Neuronal stem cell (in vitro differentiated cells): ENCODE data around the gene PDZD2.
"Not testable (repeated sequence)": the region's sequence is repeated elsewhere in the genome, so short reads cannot be mapped to it uniquely, and the experiment has no call there.

Experiments used
- DNase-seq: peaks from one replicate; pipeline ENCODE4 v3.0.0-alpha.2; 2013; ENCODE audit warnings: low spot score
- H2AFZ ChIP-seq: one replicate; pipeline ENCODE4 v1.6.1; 2013; ENCODE audit warnings: mild to moderate bottlenecking, low read length, inconsistent platforms
- H2AK5ac ChIP-seq: 2 replicates; pipeline ENCODE4 v1.6.1; 2013; ENCODE audit warnings: low read depth, mild to moderate bottlenecking, inconsistent platforms, low read length, moderate library complexity, mixed read lengths
- H2BK120ac ChIP-seq: 2 replicates; pipeline ENCODE4 v1.6.1; 2013; ENCODE audit warnings: low read depth, mild to moderate bottlenecking, inconsistent platforms, low read length, moderate library complexity, mixed read lengths
- H2BK12ac ChIP-seq: one replicate; pipeline ENCODE4 v1.6.1; 2013; ENCODE audit warnings: low read length, inconsistent platforms
- H2BK15ac ChIP-seq: 2 replicates; pipeline ENCODE4 v1.6.1; 2013; ENCODE audit warnings: mild to moderate bottlenecking, low read length, inconsistent platforms, mixed read lengths
- H2BK5ac ChIP-seq: one replicate; pipeline ENCODE4 v1.6.1; 2013; ENCODE audit warnings: inconsistent platforms, mild to moderate bottlenecking, low read length, moderate library complexity
- H3K14ac ChIP-seq: one replicate; pipeline ENCODE4 v1.6.1; 2013; ENCODE audit warnings: low read length, inconsistent platforms
- H3K18ac ChIP-seq: 2 replicates; pipeline ENCODE4 v1.6.1; 2013; ENCODE audit warnings: low read length, inconsistent platforms
- H3K23ac ChIP-seq: 2 replicates; pipeline ENCODE4 v1.6.1; 2013; ENCODE audit warnings: low read depth, mild to moderate bottlenecking, mixed read lengths, low read length, inconsistent platforms; ENCODE audit not compliant: poor library complexity
- H3K27ac ChIP-seq: replicated peaks from 3 replicates; pipeline ENCODE4 v1.5.1; 2013; ENCODE audit warnings: low read length, inconsistent platforms
- H3K27me3 ChIP-seq, 3 experiments: 2 replicates each; pipeline ENCODE4 v1.6.1; 2013; ENCODE audit warnings: low read length in 3 of 3, mild to moderate bottlenecking in 2 of 3, inconsistent platforms in 1 of 3, low read depth in 1 of 3, mixed read lengths in 1 of 3, moderate library complexity in 1 of 3; ENCODE audit not compliant: control insufficient read depth in 3 of 3, insufficient read depth in 3 of 3
- H3K36me3 ChIP-seq, 2 donors: replicated peaks in 1 of 2; 2 replicates each; pipeline ENCODE4 v1.6.1; 2013; ENCODE audit warnings: low read length in 2 of 2; ENCODE audit not compliant: control insufficient read depth in 2 of 2, insufficient read depth in 2 of 2
- H3K4ac ChIP-seq: 2 replicates; pipeline ENCODE4 v1.6.1; 2013; ENCODE audit warnings: inconsistent platforms, mild to moderate bottlenecking, low read length, moderate library complexity
- H3K4me1 ChIP-seq, 2 donors: 1 replicate in 1 of 2; 2 replicates in 1 of 2; pipeline ENCODE4 v1.6.1; 2013; ENCODE audit warnings: low read length in 2 of 2, low read depth in 1 of 2; ENCODE audit not compliant: control insufficient read depth in 2 of 2, insufficient read depth in 1 of 2
- H3K4me2 ChIP-seq: one replicate; pipeline ENCODE4 v1.6.1; 2013; ENCODE audit warnings: mild to moderate bottlenecking, low read length, inconsistent platforms; ENCODE audit not compliant: insufficient read depth, poor library complexity, severe bottlenecking
- H3K4me3 ChIP-seq, 2 donors: 2 replicates each; pipeline ENCODE4 v1.5.1; 2013; ENCODE audit warnings: low read length in 2 of 2, mild to moderate bottlenecking in 2 of 2, inconsistent platforms in 1 of 2, moderate library complexity in 1 of 2
- H3K79me1 ChIP-seq: one replicate; pipeline ENCODE4 v1.6.1; 2013; ENCODE audit warnings: low read depth, mild to moderate bottlenecking, inconsistent platforms, low read length, moderate library complexity
- H3K9ac ChIP-seq: one replicate; pipeline ENCODE4 v1.6.1; 2013; ENCODE audit warnings: mild to moderate bottlenecking, low read depth, low read length, inconsistent platforms; ENCODE audit not compliant: poor library complexity
- H3K9me3 ChIP-seq, 2 donors: replicated peaks in 1 of 2; 2 replicates each; pipeline versions ENCODE3 to v1.6.1; 2013; ENCODE audit warnings: low read length in 2 of 2, mild to moderate bottlenecking in 2 of 2, inconsistent platforms in 1 of 2, low read depth in 1 of 2, mixed read lengths in 1 of 2, moderate library complexity in 1 of 2; ENCODE audit not compliant: control insufficient read depth in 2 of 2, insufficient read depth in 1 of 2
- H4K8ac ChIP-seq: one replicate; pipeline ENCODE4 v1.6.1; 2013; ENCODE audit warnings: low read depth, mild to moderate bottlenecking, inconsistent platforms, low read length, moderate library complexity
- H4K91ac ChIP-seq: one replicate; pipeline ENCODE4 v1.6.1; 2013; ENCODE audit warnings: low read length, low read depth, mild to moderate bottlenecking, inconsistent platforms; ENCODE audit not compliant: poor library complexity
- WGBS, 2 donors: extraction: QIAGEN DNeasy Blood & Tissue Kit; methylation state at CpG; one replicate each; pipeline ENCODE4 v1.1.7; 2013; ENCODE audit warnings: missing lambda C conversion rate in 2 of 2, mixed read lengths in 1 of 2; ENCODE audit not compliant: insufficient read length in 2 of 2, insufficient replicate concordance in 1 of 2; ENCODE audit errors: extremely low coverage in 2 of 2; 5-methylcytosine and 5-hydroxymethylcytosine counted together

PDZD2 gene

DNA sequence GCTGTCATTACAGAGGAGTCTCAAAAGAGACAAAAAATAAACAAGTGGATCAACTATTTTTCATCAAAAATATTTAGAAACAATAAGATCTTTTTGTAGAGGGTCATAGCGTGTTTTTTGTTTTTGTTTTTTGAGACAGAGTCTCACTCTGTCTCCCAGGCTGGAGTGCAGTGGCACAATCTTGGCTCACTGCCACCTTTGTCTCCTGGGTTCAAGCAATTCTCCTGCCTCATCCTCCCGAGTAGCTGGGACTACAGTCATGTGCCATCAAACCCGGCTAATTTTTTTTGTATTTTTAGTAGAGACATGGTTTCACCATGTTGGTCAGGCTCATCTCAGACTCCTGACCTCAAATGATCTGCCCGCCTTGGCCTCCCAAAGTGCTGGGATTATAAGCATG is 36.6 kb upstream of the PDZD2 start:
- not testable (repeated sequence) for H3K4me2 ChIP-seq, H4K91ac ChIP-seq, H3K27ac ChIP-seq, H3K4me1 ChIP-seq, DNase-seq, H2AFZ ChIP-seq, H2BK5ac ChIP-seq, H3K27me3 ChIP-seq, H3K79me1 ChIP-seq, H4K8ac ChIP-seq, H2BK15ac ChIP-seq, H3K14ac ChIP-seq, H3K9ac ChIP-seq, H3K4me3 ChIP-seq, H3K23ac ChIP-seq, H3K4ac ChIP-seq, H2AK5ac ChIP-seq, H3K9me3 ChIP-seq, H3K36me3 ChIP-seq, H3K18ac ChIP-seq, H2BK120ac ChIP-seq, H2BK12ac ChIP-seq
- no CpG with 5 or more reads among the region's 4 CpGs for WGBS, 2 donors

DNA sequence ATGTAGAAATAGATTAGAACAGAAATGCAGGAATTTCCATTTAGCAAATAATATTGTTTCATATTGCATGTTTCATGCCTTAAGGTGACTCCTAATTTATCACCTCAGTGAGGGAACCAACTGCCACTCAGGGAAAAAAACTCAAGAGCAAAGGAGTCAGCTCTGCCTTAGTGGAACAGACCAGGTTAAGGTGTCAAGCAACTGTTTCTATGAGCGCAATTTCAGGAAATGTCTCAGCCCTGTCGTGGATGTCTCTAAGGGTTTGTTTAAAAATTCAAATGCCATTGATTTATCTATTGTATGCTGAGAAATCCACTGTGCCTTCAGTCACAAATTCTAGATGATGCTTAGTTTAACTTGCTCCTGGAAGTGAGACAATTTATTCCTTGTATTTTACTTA is 34.7 kb upstream of the PDZD2 start:
- H4K91ac ChIP-seq = no peak overlapping the region
- H3K18ac ChIP-seq = no peak overlapping the region
- DNase-seq = no peak
- H3K27me3 ChIP-seq = no peaks in the 10 kb centered on the region
- H2BK5ac ChIP-seq = no peak overlapping the region
- no peak overlapping the region for H3K23ac ChIP-seq
- H3K4me2 ChIP-seq = no peak overlapping the region
- H3K36me3 ChIP-seq = no peaks in the 10 kb centered on the region
- H2AK5ac ChIP-seq = no peak overlapping the region
- H3K27ac ChIP-seq = no peak overlapping the region
- H3K9me3 ChIP-seq = no peaks in the 10 kb centered on the region
- H2BK120ac ChIP-seq = no peak overlapping the region
- no peak overlapping the region for H3K9ac ChIP-seq
- H3K4me3 ChIP-seq = no peak overlapping the region
- no peaks in the 10 kb centered on the region for H3K4me1 ChIP-seq
- no peak overlapping the region for H3K14ac ChIP-seq
- no peaks in the 10 kb centered on the region for H3K79me1 ChIP-seq
- no peak overlapping the region for H4K8ac ChIP-seq
- H2BK15ac ChIP-seq = no peak overlapping the region
- no peak overlapping the region for H2AFZ ChIP-seq
- no CpG with 5 or more reads among the region's 2 CpGs for WGBS, 2 donors
- H2BK12ac ChIP-seq = no peak overlapping the region
- H3K4ac ChIP-seq = no peak overlapping the region

DNA sequence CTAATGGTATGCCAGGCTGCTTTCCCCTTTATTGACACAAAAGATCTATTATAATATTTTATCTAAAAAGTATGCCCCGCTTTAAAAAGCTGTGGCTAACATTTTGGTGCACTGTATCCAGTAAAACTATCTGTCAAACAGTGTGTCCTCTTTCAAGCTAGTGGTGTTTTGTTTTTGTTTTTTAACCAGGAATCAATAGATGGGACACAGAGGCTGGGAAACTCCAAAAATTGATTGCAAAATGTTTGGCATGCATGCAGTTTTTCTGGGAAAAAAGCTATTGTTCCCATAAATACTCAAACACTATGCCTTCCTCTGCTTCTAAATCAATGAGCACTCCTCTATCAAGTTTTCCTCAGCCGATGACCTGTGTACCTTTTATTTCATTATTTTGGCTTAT is 34.3 kb upstream of the PDZD2 start:
- Histone ChIP-seq H3K4me2 (no peak overlapping the region), H3K9ac (no peak overlapping the region), H3K18ac (no peak overlapping the region), H2BK12ac (no peak overlapping the region), H3K36me3 (no peaks in the 10 kb centered on the region), H2AFZ (no peak overlapping the region), H3K9me3 (no peaks in the 10 kb centered on the region), H3K4me1 (no peaks in the 10 kb centered on the region), H3K79me1 (no peaks in the 10 kb centered on the region), H3K4me3 (no peak overlapping the region), H2BK5ac (no peak overlapping the region), H4K91ac (no peak overlapping the region), H4K8ac (no peak overlapping the region), H3K4ac (no peak overlapping the region), H3K14ac (no peak overlapping the region), H2AK5ac (no peak overlapping the region), H3K27me3 (no peaks in the 10 kb centered on the region), H3K27ac (no peak overlapping the region), H2BK120ac (no peak overlapping the region), H2BK15ac (no peak overlapping the region), H3K23ac (no peak overlapping the region)
- no CpG with 5 or more reads among the region's 2 CpGs for WGBS, 2 donors
- no peak for DNase-seq

DNA sequence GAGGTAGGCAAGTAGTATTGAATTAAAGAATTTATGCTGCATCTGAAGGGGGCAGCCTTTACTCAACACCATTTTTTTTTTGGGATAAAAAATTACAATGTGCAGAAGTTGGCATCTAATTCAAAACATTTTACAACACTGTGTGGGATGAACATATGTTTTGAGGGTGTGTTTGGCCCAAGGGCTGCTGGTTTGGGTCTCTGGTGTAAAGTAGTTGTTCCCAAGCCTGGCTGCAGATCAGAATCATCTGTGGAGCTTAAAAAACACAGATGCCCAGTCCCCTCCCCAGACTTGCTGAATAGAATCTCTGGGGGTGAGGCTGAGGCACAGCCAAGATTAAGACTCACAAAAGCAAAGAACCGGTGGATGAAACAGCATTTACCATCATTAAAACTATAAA is 33.0 kb upstream of the PDZD2 start:
- H2BK5ac ChIP-seq = no peak overlapping the region
- no peaks in the 10 kb centered on the region for H3K79me1 ChIP-seq
- H3K23ac ChIP-seq = no peak overlapping the region
- H2AK5ac ChIP-seq = no peak overlapping the region
- H3K18ac ChIP-seq = no peak overlapping the region
- no peaks in the 10 kb centered on the region for H3K36me3 ChIP-seq
- H4K8ac ChIP-seq = no peak overlapping the region
- H3K4me2 ChIP-seq = no peak overlapping the region
- H2BK120ac ChIP-seq = no peak overlapping the region
- no peak overlapping the region for H4K91ac ChIP-seq
- no peak overlapping the region for H2AFZ ChIP-seq
- DNase-seq = no peak
- no peak overlapping the region for H3K14ac ChIP-seq
- no peaks in the 10 kb centered on the region for H3K4me1 ChIP-seq
- H3K4me3 ChIP-seq = no peak overlapping the region
- no peaks in the 10 kb centered on the region for H3K27me3 ChIP-seq
- WGBS, 2 donors = no CpG with 5 or more reads among the region's 1 CpG
- no peak overlapping the region for H2BK15ac ChIP-seq
- no peaks in the 10 kb centered on the region for H3K9me3 ChIP-seq
- no peak overlapping the region for H3K27ac ChIP-seq
- no peak overlapping the region for H2BK12ac ChIP-seq
- no peak overlapping the region for H3K9ac ChIP-seq
- H3K4ac ChIP-seq = no peak overlapping the region
